NB4 (cell line): ENCODE results near the gene EGFL7.

ENCODE experiments used
- DNase-seq: peaks from one replicate; pipeline ENCODE4 v3.0.0; 2010; ENCODE audit warnings: low read depth
- H3K4me3 ChIP-seq: one replicate; pipeline ENCODE4 v1.5.1; 2011; ENCODE audit warnings: mild to moderate bottlenecking, low read depth, low read length, moderate library complexity
- MYC ChIP-seq: IDR thresholded peaks from 2 replicates; pipeline ENCODE4 v1.6.1; 2011; ENCODE audit warnings: low read depth, low read length
- POLR2A ChIP-seq: IDR thresholded peaks from 2 replicates; pipeline ENCODE4 v1.6.1; 2011; ENCODE audit warnings: mild to moderate bottlenecking; ENCODE audit not compliant: insufficient read length; ENCODE audit errors: extremely low read depth
- TF ChIP-seq, protein P1 (sequence below): IDR thresholded peaks from one replicate; pipeline ENCODE4 v1.5.1; 2012; ENCODE audit warnings: low read depth, low read length
- TF ChIP-seq, protein P2 (sequence below): IDR thresholded peaks from 2 replicates; pipeline ENCODE4 v1.6.1; 2011; ENCODE audit warnings: low read depth, low read length

EGFL7 gene

DNA sequence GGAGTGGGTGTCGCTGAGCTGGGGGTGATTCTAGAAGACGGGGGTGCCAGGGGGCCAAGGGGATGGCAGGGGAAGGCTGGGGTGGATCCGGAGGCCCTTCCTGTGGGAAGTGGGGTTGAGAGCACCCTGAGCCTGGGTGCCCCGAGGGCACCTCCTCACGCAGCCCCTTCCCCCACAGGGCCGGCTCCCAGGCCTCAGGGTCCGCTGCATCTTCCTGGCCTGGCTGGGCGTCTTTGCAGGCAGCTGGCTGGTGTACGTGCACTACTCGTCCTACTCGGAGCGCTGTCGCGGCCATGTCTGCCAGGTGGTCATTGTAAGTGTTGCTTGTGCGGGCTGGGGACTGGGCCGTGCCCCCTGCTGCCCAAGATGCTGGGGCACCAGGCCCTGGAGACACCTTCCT lies 54.7 kb downstream of the EGFL7 start:
- no peak overlapping the region for H3K4me3 ChIP-seq
- TF ChIP-seq POLR2A, result no peak
- TF ChIP-seq MYC, result no peak
- TF ChIP-seq, protein P1, sequence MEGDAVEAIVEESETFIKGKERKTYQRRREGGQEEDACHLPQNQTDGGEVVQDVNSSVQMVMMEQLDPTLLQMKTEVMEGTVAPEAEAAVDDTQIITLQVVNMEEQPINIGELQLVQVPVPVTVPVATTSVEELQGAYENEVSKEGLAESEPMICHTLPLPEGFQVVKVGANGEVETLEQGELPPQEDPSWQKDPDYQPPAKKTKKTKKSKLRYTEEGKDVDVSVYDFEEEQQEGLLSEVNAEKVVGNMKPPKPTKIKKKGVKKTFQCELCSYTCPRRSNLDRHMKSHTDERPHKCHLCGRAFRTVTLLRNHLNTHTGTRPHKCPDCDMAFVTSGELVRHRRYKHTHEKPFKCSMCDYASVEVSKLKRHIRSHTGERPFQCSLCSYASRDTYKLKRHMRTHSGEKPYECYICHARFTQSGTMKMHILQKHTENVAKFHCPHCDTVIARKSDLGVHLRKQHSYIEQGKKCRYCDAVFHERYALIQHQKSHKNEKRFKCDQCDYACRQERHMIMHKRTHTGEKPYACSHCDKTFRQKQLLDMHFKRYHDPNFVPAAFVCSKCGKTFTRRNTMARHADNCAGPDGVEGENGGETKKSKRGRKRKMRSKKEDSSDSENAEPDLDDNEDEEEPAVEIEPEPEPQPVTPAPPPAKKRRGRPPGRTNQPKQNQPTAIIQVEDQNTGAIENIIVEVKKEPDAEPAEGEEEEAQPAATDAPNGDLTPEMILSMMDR, result no peak
- TF ChIP-seq, protein P2, sequence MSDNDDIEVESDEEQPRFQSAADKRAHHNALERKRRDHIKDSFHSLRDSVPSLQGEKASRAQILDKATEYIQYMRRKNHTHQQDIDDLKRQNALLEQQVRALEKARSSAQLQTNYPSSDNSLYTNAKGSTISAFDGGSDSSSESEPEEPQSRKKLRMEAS, result no peak
- DNase-seq, result no peak

DNA sequence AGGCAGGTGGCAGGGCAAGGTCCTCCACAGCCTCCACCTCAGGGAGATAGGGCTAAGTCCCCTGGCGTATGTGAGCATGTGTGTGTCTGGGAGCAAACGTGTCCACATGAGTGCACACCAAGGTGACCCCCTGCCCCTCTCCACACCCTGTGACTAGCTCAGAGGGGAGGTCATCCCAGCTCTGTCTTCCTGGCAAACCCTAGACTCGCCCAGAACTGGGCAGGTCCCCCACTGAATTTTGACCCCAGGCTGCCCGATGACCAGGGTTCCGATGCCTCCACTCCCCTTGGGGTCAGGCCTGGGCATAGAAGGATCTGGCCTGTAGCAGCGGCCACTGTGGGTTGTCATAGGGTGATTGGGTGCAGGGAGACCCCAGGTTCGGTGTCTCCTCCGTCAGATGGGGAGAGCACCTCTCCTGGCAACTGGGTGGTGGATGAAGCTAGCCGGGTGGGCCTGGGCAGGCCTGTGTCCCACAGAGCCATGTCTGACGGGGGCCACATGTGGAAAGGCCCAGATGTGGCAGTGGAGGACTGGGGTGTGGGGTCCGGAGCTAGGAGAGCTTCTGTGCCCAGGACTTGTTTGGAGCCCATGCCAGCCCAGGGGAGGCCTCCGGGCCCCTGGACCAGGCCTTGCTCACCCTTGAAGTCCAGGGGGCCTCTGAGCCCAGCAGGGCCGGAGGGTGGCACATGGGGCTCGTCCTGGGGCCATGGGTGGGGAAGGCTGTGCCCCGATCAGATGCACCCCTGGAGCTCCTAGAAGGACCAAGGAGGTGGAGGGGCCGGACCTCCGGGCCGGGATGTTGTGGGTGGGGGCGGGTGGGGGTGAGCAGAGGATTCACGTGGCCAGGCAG lies 55.9 kb downstream of the EGFL7 start:
- DNase-seq, result no peak
- no peak overlapping the region for H3K4me3 ChIP-seq
- TF ChIP-seq MYC (no peak), POLR2A (no peak)
- TF ChIP-seq, protein P2, result no peak
- TF ChIP-seq, protein P1, result no peak

DNA sequence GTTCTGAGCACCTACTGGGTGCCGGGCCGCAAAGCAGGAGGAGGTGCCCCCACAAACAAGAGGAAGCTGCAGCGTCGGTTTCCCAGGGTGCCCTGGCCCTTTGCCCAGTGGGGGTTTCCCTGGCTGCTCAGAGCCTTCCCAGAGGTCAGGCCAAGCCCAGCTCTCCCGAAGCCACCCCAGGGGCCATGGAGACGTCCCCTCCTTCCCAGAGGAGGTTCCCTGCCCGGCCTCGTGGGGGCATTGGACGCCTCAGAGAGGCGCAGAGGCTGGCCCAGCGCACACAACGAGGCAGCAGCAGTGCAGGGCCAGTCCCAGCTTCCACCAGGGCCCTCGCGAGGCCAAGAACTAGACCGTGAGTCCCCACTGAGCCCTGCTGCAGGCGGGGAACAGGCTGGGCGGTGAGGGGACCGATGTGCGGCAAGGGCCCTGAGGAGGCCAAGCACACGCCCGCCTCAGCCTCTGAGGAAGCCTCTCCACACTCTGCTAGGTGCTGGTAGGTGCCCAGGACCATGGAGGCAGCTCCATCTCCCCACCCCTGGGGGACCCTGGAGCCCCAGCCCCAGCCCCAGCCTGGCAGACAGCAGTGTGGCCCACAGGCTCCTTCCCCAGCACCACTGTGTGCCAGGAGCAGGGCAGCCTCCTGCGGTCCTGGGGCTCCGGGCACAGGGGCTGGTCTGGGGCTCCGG lies 56.6 kb downstream of the EGFL7 start:
- TF ChIP-seq POLR2A, result no peak
- no peak for TF ChIP-seq MYC
- TF ChIP-seq, protein P1, result no peak
- TF ChIP-seq, protein P2, result no peak
- H3K4me3 ChIP-seq, result no peak overlapping the region
- DNase-seq, result no peak

DNA sequence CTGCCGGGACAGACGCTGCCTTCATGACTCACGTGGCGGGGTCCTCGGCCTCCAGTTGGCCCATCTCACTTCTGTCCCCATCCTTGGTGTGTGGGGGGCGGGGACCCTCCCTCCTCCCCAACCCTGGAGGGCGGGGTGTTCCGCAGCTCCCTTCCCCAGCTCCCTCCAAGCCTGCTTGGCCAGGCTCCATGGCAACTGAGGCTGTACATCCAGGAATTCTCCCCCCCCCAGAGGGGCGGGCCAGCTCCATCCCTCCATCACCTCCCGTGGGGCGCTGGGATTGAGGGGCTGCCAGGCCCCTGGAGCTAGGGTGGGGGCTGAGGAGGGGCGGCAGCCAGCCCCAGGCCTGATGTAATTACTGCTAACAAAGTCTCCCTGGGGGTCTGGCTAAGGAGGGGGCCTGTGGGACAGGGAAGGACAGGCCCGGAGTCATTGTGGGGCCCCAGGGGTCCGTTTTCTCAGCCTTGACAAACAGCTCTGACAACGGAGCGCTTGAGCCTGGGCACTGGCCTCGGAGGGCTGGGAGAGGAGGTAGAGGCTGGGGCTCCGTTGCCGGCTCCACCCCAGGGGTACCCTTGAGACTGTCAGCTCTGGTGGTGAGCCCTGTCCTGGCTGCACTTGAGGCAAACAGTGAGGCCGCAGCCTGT lies 57.7 kb downstream of the EGFL7 start:
- TF ChIP-seq POLR2A, result no peak
- H3K4me3 ChIP-seq, result no peak overlapping the region
- no peak for DNase-seq

DNA sequence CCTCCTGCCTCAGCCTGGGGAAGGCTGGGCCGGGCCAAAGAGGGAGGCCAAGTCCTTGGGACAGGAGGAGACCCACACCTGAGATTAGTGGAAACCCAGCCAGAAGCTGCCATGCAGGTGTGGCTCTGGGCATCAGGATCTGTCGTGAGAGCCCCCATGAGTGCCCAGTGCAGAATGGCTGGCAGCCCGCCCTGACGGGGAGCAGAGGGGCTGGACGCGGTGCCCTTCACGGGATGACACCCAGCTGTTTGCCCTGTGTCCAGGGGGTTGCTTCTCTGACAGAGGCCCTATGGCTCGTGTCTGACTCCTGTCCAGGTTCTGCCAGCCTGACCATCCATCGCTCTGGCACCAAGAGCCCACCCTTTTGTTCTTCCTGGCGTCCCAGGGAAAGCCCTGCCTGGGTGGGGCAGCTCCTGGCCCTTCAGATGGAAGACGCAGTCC lies 58.2 kb downstream of the EGFL7 start:
- no peak for DNase-seq
- TF ChIP-seq POLR2A (no peak), MYC (no peak)
- TF ChIP-seq, protein P1, result no peak
- TF ChIP-seq, protein P2, result no peak
- no peak overlapping the region for H3K4me3 ChIP-seq
